ENCODE measurements around the gene HUWE1.
"Not testable (repeated sequence)": the region's sequence is repeated elsewhere in the genome, so short reads cannot be mapped to it uniquely, and the experiment has no call there.

Gene HUWE1, protein sequence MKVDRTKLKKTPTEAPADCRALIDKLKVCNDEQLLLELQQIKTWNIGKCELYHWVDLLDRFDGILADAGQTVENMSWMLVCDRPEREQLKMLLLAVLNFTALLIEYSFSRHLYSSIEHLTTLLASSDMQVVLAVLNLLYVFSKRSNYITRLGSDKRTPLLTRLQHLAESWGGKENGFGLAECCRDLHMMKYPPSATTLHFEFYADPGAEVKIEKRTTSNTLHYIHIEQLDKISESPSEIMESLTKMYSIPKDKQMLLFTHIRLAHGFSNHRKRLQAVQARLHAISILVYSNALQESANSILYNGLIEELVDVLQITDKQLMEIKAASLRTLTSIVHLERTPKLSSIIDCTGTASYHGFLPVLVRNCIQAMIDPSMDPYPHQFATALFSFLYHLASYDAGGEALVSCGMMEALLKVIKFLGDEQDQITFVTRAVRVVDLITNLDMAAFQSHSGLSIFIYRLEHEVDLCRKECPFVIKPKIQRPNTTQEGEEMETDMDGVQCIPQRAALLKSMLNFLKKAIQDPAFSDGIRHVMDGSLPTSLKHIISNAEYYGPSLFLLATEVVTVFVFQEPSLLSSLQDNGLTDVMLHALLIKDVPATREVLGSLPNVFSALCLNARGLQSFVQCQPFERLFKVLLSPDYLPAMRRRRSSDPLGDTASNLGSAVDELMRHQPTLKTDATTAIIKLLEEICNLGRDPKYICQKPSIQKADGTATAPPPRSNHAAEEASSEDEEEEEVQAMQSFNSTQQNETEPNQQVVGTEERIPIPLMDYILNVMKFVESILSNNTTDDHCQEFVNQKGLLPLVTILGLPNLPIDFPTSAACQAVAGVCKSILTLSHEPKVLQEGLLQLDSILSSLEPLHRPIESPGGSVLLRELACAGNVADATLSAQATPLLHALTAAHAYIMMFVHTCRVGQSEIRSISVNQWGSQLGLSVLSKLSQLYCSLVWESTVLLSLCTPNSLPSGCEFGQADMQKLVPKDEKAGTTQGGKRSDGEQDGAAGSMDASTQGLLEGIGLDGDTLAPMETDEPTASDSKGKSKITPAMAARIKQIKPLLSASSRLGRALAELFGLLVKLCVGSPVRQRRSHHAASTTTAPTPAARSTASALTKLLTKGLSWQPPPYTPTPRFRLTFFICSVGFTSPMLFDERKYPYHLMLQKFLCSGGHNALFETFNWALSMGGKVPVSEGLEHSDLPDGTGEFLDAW (N-terminal part only)

DNA sequence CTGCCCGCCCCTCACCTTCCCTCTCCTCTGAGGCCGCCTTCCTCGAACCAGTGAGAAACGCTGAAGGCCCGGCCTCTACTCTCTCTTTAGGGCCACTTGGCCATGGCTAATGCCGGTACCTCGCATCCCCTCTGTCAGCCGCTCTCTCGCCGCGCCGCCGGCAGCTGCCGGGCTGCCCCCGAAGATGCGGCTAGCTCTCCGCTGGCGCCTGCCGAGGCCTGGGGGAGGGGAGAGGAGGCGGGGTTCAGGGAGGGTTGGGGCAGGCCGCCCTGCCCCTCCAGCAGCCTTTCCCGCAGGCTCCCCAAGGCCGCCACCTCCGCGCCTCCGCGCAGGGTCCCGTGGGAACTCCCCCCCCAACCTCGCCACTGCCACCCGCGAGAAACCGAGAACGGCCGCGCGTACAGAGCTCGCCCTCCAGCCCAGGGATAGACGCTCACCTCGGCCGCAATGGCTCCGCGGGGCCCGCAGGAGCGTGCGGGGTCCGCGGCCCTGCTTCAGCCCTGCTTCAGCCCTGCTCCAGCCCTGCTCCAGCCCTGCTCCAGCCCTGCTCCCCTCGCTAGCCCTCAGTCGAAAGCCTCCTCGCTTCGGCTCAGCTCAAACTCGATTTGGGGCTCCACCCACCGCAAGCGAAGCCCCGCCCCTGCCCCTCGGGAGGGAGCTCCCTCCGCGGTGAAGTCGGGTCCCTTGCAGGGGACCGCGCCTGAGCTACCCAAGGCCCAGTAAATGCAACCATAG lies at the start of gene HUWE1:
HUWE1 (minus strand) TSS at position 569 of the 735 bp plus-strand sequence. CDS start 32,612 bp downstream, outside the sequence.
- TF ChIP-seq, protein P1, sequence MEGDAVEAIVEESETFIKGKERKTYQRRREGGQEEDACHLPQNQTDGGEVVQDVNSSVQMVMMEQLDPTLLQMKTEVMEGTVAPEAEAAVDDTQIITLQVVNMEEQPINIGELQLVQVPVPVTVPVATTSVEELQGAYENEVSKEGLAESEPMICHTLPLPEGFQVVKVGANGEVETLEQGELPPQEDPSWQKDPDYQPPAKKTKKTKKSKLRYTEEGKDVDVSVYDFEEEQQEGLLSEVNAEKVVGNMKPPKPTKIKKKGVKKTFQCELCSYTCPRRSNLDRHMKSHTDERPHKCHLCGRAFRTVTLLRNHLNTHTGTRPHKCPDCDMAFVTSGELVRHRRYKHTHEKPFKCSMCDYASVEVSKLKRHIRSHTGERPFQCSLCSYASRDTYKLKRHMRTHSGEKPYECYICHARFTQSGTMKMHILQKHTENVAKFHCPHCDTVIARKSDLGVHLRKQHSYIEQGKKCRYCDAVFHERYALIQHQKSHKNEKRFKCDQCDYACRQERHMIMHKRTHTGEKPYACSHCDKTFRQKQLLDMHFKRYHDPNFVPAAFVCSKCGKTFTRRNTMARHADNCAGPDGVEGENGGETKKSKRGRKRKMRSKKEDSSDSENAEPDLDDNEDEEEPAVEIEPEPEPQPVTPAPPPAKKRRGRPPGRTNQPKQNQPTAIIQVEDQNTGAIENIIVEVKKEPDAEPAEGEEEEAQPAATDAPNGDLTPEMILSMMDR (IDR thresholded peaks at IDR 0.05; ENCODE audit: borderline replicate concordance, insufficient read depth, low read depth, low read length): no peak
- H3K4me3 ChIP-seq (ENCODE audit: low read depth, low read length): peak within 1 kb of the TSS; percentile 73

DNA sequence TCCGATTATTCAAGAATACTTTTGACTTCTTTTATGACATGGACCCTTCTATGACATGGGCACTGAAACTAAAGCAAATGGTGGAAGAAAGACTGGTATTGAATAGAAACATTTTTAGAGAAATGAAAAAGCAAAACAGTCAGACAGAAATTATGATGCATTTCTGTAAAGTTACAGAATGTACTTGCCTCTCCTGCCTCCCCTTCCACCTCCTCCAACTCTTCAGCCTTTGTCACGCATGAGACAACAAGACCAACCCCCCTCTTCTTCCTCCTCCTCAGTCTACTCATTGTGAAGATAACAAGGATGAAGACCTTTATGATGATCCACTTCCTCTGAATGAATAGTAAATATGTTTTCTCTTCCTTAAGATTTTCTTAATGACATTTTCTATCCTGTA lies 46.3 kb upstream of the HUWE1 start:
- TF ChIP-seq, protein P1 (IDR thresholded peaks at IDR 0.05; ENCODE audit: borderline replicate concordance, insufficient read depth, low read depth, low read length): no peak
- H3K4me3 ChIP-seq (ENCODE audit: low read depth, low read length): no peak overlapping the region

DNA sequence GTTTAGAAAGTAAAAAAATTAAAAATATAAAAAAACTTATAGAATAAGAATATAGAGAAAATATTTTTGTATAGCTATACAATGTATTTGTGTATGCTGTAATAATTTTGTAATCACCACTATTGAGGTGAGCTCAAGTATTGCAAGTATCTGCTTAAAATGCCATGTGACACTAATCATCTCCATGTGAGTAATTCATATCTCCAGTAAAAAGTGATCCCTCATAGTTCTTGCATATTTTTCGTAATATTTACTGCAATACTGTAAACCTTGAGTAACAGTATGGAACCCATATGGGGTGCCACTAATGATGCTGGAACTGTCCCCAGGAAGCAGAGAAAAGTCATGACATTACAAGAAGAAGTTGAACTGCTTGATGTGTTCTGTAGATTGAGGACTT lies 43.2 kb upstream of the HUWE1 start:
- TF ChIP-seq, protein P1 (IDR thresholded peaks at IDR 0.05; ENCODE audit: borderline replicate concordance, insufficient read depth, low read depth, low read length): no peak
- H3K4me3 ChIP-seq (ENCODE audit: low read depth, low read length): no peak overlapping the region

DNA sequence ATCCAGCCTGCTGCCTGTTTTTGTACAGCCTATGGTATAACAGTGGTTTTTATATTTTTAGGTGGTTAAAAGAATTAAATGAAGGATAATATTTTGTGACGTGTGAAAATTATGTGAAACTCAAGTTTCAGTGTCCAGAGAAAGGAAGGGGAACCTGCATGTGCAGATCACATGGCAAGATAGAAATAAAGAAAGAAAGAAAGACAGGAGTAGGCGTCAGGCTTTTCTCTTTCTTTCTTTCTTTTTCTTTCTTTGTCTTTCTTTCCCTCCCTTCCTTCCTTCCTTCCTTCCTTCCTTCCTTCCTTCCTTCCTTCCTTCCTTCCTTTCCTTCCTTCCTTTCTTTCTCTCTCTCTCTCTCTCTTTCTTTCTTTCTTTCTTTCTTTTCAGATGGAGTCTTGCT lies 42.0 kb upstream of the HUWE1 start:
- H3K4me3 ChIP-seq (ENCODE audit: low read depth, low read length): no peak overlapping the region
- TF ChIP-seq, protein P1 (IDR thresholded peaks at IDR 0.05; ENCODE audit: borderline replicate concordance, insufficient read depth, low read depth, low read length): no peak

DNA sequence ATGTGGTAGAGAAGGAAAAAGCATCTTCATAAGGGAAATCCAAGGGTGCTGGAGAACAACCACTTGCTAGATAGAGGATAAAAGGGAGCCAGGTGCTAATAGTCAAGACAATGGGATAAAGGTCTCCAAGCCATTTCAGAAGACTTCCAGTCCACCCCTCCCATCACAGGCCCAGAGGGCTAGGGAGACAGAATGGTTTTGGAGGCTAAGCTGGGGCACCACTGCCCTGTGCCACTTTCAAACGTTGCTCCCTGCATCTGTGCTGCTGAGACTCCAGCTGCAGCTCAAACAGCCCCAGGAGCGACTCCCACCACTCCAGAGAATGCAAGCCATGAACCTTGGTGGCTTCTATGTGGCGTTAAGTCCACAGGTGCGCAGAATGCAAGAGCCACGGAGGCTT lies 38.4 kb upstream of the HUWE1 start:
- H3K4me3 ChIP-seq (ENCODE audit: low read depth, low read length): no peak overlapping the region
- TF ChIP-seq, protein P1 (IDR thresholded peaks at IDR 0.05; ENCODE audit: borderline replicate concordance, insufficient read depth, low read depth, low read length): no peak

DNA sequence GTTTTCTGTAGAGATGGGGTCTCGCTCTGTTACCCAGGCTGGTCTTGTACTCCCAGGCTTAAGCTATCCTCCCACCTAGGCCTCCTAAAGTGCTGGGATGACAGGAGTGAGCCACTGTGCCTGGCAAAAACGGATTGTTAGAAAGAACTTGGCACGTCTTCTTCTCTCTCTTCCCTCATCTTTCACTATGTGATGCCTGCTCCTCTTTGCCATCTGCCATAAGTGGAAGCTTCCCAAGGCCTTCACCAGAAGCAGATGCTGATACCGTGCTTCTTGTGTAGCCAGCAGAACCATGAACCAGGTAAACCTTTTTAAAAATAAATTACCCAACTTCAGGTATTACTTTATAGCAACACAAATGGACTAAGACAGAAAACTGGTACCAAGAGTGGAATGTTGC lies 36.9 kb upstream of the HUWE1 start:
- no peak overlapping the region for H3K4me3 ChIP-seq (ENCODE audit: low read depth, low read length)
- TF ChIP-seq, protein P1 (IDR thresholded peaks at IDR 0.05; ENCODE audit: borderline replicate concordance, insufficient read depth, low read depth, low read length): no peak

DNA sequence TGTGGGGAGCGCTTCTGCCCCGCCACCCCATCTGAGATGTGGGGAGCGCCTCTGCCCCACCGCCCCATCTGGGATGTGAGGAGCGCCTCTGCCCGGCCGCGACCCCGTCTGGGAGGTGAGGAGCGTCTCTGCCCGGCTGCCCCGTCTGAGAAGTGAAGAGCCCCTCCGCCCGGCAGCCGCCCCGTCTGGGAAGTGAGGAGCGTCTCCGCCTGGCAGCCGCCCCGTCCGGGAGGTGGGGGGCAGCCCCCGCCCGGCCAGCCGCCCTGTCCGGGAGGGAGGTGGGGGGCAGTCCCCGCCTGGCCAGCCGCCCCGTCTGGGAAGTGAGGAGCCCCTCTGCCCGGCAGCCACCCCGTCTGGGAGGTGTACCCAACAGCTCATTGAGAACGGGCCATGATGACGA lies 35.1 kb upstream of the HUWE1 start:
- not testable (repeated sequence) for H3K4me3 ChIP-seq (ENCODE audit: low read depth, low read length)

DNA sequence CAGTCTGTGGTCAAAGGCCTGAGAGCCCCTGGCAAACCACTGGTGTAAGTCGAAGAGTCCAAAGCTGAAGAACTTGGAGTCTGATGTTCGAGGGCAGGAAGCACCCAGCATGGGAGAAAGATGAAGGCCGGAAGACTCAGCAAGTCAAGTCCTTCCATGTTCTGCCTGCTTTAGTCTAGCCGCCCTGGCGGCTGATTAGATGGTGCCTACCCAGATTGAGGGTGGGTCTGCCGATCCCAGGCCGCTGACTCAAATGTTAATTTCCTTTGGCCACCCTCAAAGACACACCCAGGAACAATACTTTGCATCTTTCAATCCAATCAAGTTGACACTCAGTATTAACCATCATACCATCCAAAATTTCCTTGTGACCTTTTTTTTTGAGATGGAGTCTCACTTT lies 33.1 kb upstream of the HUWE1 start:
- H3K4me3 ChIP-seq (ENCODE audit: low read depth, low read length): not testable (repeated sequence)

Data from GM12875 (cell line).